ENCODE data around the gene KIF16B. TPM values are rescaled to one million over a fixed set of nuclear protein-coding genes. Genes with fewer than 3 reads are reported as not detected.
A peak's percentile ranks its signal among the peaks of the same experiment; 100 is the strongest.

The KIF16B gene
- total and polyA plus RNA-seq, 7 donors: 18.9 to 49.7 (median 22.4) TPM

DNA sequence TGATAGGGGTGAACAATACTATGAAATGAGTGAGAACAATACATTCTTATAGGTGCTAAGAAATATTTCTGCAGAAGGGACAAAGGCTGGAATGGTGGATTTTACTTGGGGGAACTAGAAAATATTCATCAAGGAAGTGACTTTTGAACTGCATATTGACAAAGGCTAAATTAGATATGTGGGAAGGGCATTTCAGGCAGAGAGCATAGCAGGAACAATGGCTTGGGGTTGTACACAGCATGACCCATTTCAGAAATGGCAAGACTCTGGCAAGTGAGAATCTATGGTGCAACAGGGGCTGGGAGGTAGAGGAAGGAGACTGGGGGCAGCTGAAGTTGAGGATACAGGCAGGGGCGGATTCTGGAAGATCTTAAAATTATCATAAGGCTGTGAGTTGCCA is 46.7 kb upstream of the KIF16B start:
- intact Hi-C loops (cut with DNase I): no loop called here

DNA sequence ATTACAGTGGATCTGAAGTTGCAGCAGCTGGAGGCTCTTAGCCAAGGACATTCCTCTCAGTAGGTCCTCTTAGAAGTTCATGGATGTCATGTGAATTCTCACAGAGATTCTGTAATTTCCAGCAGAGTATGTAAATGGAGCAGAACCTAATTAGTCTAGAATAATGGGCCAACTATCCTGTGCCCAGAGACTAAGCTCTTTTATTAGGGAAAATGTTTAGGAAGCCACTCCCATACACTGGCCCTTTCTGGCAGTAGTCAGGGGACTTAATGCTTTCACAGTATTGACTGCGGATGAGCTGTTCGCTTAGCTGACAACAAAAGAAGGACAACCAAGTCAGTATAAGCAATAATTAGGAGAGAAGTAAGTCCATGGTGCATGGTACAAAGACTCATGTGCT is 43.8 kb upstream of the KIF16B start:
- intact Hi-C loops (cut with DNase I): no loop called here
- TF ChIP-seq, protein P1, sequence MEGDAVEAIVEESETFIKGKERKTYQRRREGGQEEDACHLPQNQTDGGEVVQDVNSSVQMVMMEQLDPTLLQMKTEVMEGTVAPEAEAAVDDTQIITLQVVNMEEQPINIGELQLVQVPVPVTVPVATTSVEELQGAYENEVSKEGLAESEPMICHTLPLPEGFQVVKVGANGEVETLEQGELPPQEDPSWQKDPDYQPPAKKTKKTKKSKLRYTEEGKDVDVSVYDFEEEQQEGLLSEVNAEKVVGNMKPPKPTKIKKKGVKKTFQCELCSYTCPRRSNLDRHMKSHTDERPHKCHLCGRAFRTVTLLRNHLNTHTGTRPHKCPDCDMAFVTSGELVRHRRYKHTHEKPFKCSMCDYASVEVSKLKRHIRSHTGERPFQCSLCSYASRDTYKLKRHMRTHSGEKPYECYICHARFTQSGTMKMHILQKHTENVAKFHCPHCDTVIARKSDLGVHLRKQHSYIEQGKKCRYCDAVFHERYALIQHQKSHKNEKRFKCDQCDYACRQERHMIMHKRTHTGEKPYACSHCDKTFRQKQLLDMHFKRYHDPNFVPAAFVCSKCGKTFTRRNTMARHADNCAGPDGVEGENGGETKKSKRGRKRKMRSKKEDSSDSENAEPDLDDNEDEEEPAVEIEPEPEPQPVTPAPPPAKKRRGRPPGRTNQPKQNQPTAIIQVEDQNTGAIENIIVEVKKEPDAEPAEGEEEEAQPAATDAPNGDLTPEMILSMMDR (IDR thresholded peaks at IDR 0.05): no peak
- TF ChIP-seq EP300 (IDR thresholded peaks at IDR 0.05): no peak
- TF ChIP-seq POLR2AphosphoS5 (IDR thresholded peaks at IDR 0.05): no peak
- TF ChIP-seq POLR2A (IDR thresholded peaks at IDR 0.05): no peak

More for the DNA sequence above, 46.7 kb upstream of the KIF16B start:
- DNase-seq: no peak
- WGBS, 2 donors: 92 to 97% methylated on average over 1 of the region's 1 CpG
- peaks cover 0 to 13% (median 12%) of the 10 kb centered on the region in 4 donors for H3K4me1 ChIP-seq
- no peaks in the 10 kb centered on the region for H3K27me3 ChIP-seq
- H3K27ac ChIP-seq: no peak overlapping the region
- TF ChIP-seq POLR2AphosphoS5 (IDR thresholded peaks at IDR 0.05): no peak
- TF ChIP-seq EP300 (IDR thresholded peaks at IDR 0.05): no peak
- no peak for TF ChIP-seq POLR2A (IDR thresholded peaks at IDR 0.05)
- TF ChIP-seq, protein P1 (IDR thresholded peaks at IDR 0.05): no peak
- H3K36me3 ChIP-seq: no peaks in the 10 kb centered on the region
- H3K4me3 ChIP-seq: no peak overlapping the region
- H3K9me3 ChIP-seq: no peaks in the 10 kb centered on the region

DNA sequence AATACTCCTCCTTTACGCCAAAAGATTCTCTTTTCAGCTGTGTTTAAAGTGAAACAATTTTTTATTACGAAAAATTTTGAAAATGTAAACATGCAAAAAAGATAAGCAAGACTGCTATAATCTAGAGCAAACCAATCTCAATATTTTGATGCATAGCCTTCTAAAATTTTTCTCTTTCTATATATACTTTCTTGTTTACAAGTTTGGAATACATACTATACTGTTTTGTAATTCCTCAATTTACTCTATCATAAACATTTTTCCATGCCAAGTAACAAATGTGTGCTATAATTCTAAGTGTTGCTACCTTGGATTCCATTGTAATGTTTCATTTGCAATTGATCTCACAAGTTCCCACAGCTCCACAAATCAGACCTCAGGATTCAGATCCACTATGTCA is 43.1 kb upstream of the KIF16B start:
- peaks cover 0 to 16% (median 15%) of the 10 kb centered on the region in 4 donors for H3K4me1 ChIP-seq
- TF ChIP-seq EP300 (IDR thresholded peaks at IDR 0.05): no peak
- TF ChIP-seq, protein P1 (IDR thresholded peaks at IDR 0.05): no peak
- no peak for TF ChIP-seq POLR2A (IDR thresholded peaks at IDR 0.05)
- no peak overlapping the region for H3K27ac ChIP-seq
- H3K36me3 ChIP-seq: no peaks in the 10 kb centered on the region
- H3K9me3 ChIP-seq: no peaks in the 10 kb centered on the region
- H3K4me3 ChIP-seq: no peak overlapping the region
- intact Hi-C loops (cut with DNase I): no loop called here
- no peak for DNase-seq
- 78 to 83% methylated on average over 2 of the region's 2 CpGs for WGBS, 2 donors
- H3K27me3 ChIP-seq: no peaks in the 10 kb centered on the region

More for the DNA sequence above, 43.8 kb upstream of the KIF16B start:
- H3K36me3 ChIP-seq: no peaks in the 10 kb centered on the region
- H3K9me3 ChIP-seq: no peaks in the 10 kb centered on the region
- no peaks in the 10 kb centered on the region for H3K27me3 ChIP-seq
- 98 to 99% methylated on average over 2 of the region's 2 CpGs for WGBS, 2 donors
- H3K4me3 ChIP-seq: no peak overlapping the region
- peaks cover 0 to 16% (median 15%) of the 10 kb centered on the region in 4 donors for H3K4me1 ChIP-seq
- no peak for DNase-seq
- H3K27ac ChIP-seq: no peak overlapping the region

DNA sequence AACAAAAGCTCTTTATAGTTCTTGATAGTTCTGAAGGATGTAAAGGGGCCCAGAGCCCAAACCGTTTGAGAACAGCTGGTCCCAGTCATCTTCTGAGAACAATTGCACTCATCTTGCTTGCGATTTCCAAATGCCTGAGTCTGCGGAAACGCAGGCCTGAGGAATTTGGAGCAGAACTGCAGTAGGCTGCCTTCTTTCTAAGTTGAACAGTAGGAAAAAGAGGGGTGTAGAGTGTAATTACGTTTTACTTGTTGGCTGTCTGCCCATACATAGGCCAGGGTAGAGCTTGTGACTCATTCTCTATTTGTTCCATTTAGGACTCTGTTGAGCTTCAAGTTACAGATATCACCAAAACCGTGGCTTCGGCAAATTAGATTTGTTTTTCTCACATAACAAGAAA is 42.0 kb upstream of the KIF16B start:
- no peak for DNase-seq
- TF ChIP-seq POLR2A (IDR thresholded peaks at IDR 0.05) (no peak), POLR2AphosphoS5 (IDR thresholded peaks at IDR 0.05) (peak in 3 of 4 donors; percentile 19 to 38 (median 25))
- Histone ChIP-seq H3K36me3 (no peaks in the 10 kb centered on the region), H3K4me3 (no peak overlapping the region), H3K27me3 (no peaks in the 10 kb centered on the region), H3K27ac (peak overlapping the region in 3 of 4 donors; percentile 48 to 53 (median 48)), H3K9me3 (no peaks in the 10 kb centered on the region), H3K4me1 (peaks cover 0 to 16% (median 15%) of the 10 kb centered on the region in 4 donors)
- 19 to 50% methylated on average over 7 of the region's 7 CpGs for WGBS, 2 donors
- intact Hi-C loops (cut with DNase I): no loop called here

DNA sequence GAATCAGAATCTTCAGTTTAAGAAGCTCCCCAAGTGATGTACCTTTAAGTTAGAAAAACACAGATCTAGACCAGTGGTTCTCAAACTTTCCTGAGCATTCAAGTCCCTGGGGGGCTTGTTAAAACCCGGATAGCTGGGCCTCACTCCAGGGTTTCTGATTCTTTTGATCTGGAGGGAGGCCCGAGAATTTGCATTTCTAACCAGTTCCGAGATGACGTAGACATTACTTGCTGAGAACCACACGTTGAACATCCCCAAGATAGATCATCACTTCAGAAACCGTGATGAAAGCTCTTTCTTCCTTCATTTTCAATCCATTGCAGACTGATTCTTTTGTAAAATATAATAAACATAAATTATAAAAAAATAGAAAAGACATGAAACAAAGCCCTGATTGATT is 40.7 kb upstream of the KIF16B start:
- TF ChIP-seq POLR2A (IDR thresholded peaks at IDR 0.05) (no peak), EP300 (IDR thresholded peaks at IDR 0.05) (no peak), POLR2AphosphoS5 (IDR thresholded peaks at IDR 0.05) (no peak)
- TF ChIP-seq, protein P1 (IDR thresholded peaks at IDR 0.05): no peak
- Histone ChIP-seq H3K4me3 (no peak overlapping the region), H3K27ac (no peak overlapping the region), H3K4me1 (peaks cover 0 to 16% (median 15%) of the 10 kb centered on the region in 4 donors), H3K9me3 (no peaks in the 10 kb centered on the region), H3K36me3 (no peaks in the 10 kb centered on the region), H3K27me3 (no peaks in the 10 kb centered on the region)
- intact Hi-C loops (cut with DNase I): no loop called here
- DNase-seq: no peak
- WGBS, 2 donors: 86 to 90% methylated on average over 6 of the region's 6 CpGs

All from sigmoid colon (tissue), 7 donors.